ENCODE measurements around the gene UST. TPM values are rescaled to one million over a fixed set of nuclear protein-coding genes. Genes with fewer than 3 reads are reported as not detected.

The UST gene
- total RNA-seq, 1 donor from 2014 or later: 33.3 TPM

DNA sequence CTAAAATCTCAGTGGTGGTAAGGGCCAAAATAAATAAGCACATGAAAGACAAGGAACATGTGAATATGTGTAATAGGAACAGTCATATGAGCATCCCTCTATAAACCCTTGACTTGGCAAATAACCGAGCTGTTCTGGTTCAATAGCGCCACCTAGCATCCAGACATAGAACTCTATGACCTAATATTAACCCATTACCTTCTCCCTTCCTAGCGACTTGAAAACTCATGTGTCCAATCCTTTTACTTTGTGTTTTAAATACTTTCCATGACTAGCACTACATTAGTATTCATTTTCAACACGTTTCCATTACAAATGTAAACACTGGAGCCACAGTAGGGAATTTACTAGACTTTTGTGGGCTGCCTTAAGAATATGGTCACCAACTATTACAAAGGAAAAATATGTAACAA lies 279.7 kb downstream of the UST start:
- Histone ChIP-seq H3K79me2 (ENCODE audit: low read depth) (no peaks in the 10 kb centered on the region), H3K4me1 (no peaks in the 10 kb centered on the region), H3F3A (ENCODE audit: low read depth) (peaks cover 2% of the 10 kb centered on the region), H3K9me3 (ENCODE audit: low read depth) (no peaks in the 10 kb centered on the region), H3K36me3 (peaks cover 5% of the 10 kb centered on the region), H3K27ac (no peak overlapping the region), H3K4me2 (no peak overlapping the region), H3K27me3 (no peaks in the 10 kb centered on the region), H3K4me3 (no peak overlapping the region), H3K9ac (no peak overlapping the region), H2AFZ (replicated peaks) (no peak overlapping the region), H4K20me1 (ENCODE audit: low read depth) (no peaks in the 10 kb centered on the region)
- TF ChIP-seq EZH2phosphoT487 (IDR thresholded peaks at IDR 0.05) (no peak), EZH2 (IDR thresholded peaks at IDR 0.05) (no peak)
- TF ChIP-seq, protein P1, sequence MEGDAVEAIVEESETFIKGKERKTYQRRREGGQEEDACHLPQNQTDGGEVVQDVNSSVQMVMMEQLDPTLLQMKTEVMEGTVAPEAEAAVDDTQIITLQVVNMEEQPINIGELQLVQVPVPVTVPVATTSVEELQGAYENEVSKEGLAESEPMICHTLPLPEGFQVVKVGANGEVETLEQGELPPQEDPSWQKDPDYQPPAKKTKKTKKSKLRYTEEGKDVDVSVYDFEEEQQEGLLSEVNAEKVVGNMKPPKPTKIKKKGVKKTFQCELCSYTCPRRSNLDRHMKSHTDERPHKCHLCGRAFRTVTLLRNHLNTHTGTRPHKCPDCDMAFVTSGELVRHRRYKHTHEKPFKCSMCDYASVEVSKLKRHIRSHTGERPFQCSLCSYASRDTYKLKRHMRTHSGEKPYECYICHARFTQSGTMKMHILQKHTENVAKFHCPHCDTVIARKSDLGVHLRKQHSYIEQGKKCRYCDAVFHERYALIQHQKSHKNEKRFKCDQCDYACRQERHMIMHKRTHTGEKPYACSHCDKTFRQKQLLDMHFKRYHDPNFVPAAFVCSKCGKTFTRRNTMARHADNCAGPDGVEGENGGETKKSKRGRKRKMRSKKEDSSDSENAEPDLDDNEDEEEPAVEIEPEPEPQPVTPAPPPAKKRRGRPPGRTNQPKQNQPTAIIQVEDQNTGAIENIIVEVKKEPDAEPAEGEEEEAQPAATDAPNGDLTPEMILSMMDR (IDR thresholded peaks at IDR 0.05): peak; percentile 94
- Mint-ChIP-seq H3K4me3 (no peak overlapping the region), H3K36me3 (peaks cover 24% of the 10 kb centered on the region), H3K9me3 (peaks cover 3% of the 10 kb centered on the region), H3K27ac (no peak overlapping the region), H3K27me3 (ENCODE audit: insufficient read depth, low read depth) (no peaks in the 10 kb centered on the region), H3K4me1 (peaks cover under 1% of the 10 kb centered on the region)
- DNase-seq (ENCODE audit: low spot score): peak; percentile 80

DNA sequence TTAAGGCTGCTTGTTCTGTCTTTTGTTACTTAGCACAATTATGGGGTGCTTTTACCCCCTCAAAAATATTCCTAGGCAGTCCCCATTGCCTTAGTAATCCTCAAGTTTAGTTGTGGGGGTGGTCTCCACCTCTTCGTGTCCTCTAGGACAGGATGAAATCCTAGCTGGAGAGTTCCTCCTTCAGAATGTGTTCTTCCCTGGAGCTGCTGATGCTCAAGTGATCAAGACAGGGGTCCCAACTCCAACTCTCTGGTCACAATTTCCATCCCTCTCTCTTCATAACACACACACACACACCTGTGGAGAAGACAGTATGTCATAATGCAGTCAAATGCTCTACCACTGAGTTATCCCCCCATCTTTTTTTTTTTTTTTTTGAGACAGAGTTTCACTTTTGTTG lies 280.7 kb downstream of the UST start:
- H3K27me3 ChIP-seq: no peaks in the 10 kb centered on the region
- no peak overlapping the region for H3K27ac Mint-ChIP-seq
- TF ChIP-seq, protein P1 (IDR thresholded peaks at IDR 0.05): no peak
- no peak for TF ChIP-seq EZH2phosphoT487 (IDR thresholded peaks at IDR 0.05)
- no peak for TF ChIP-seq EZH2 (IDR thresholded peaks at IDR 0.05)
- H4K20me1 ChIP-seq (ENCODE audit: low read depth): no peaks in the 10 kb centered on the region
- no peaks in the 10 kb centered on the region for H3K4me1 ChIP-seq
- H3K4me2 ChIP-seq: no peak overlapping the region
- no peaks in the 10 kb centered on the region for H3K79me2 ChIP-seq (ENCODE audit: low read depth)
- peaks cover 2% of the 10 kb centered on the region for H3F3A ChIP-seq (ENCODE audit: low read depth)
- H3K27ac ChIP-seq: no peak overlapping the region
- H3K4me3 ChIP-seq: no peak overlapping the region
- H3K4me1 Mint-ChIP-seq: peaks cover 8% of the 10 kb centered on the region
- no peak overlapping the region for H2AFZ ChIP-seq (replicated peaks)
- peaks cover 18% of the 10 kb centered on the region for H3K36me3 Mint-ChIP-seq
- H3K9me3 Mint-ChIP-seq: peaks cover 3% of the 10 kb centered on the region
- no peak for DNase-seq (ENCODE audit: low spot score)
- peaks cover 2% of the 10 kb centered on the region for H3K27me3 Mint-ChIP-seq (ENCODE audit: insufficient read depth, low read depth)
- H3K4me3 Mint-ChIP-seq: no peak overlapping the region
- no peaks in the 10 kb centered on the region for H3K36me3 ChIP-seq
- H3K9ac ChIP-seq: no peak overlapping the region
- H3K9me3 ChIP-seq (ENCODE audit: low read depth): no peaks in the 10 kb centered on the region

DNA sequence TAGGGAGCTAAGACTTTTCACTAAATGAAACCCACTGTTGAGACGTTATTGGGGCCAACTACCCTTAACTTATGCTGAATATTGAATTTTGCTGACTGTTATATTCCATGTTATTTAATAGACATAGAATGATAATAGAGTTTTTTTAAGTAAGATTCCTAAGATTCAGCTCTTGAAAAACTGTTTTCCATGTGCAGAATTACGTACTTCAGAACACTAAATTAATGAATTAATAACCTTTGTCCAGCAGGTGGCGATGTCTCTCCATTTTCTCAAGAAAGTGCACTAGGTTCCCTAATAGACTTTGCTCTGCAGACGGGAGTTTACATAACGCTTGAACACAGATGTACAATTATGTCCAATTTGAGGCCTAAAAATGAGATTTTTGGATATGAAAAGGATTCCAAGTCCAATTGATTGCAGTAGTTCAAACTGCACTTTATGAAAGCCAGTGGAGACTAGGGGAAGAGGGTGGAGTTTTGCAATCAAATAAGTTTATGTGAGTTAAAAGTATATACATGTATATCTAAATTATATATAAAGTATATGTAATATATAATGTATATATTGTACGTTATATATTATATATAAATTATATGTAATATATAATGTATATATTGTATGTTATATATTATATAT lies 282.1 kb downstream of the UST start:
- peaks cover 3% of the 10 kb centered on the region for H3K9me3 Mint-ChIP-seq
- no peak overlapping the region for H3K9ac ChIP-seq

More for the DNA sequence above, 282.1 kb downstream of the UST start:
- peaks cover 20% of the 10 kb centered on the region for H3K4me1 Mint-ChIP-seq
- TF ChIP-seq, protein P1 (IDR thresholded peaks at IDR 0.05): peak; percentile 79
- no peak for TF ChIP-seq EZH2phosphoT487 (IDR thresholded peaks at IDR 0.05)
- Histone ChIP-seq H3K4me2 (no peak overlapping the region), H3K79me2 (ENCODE audit: low read depth) (no peaks in the 10 kb centered on the region), H3K4me1 (no peaks in the 10 kb centered on the region), H3K36me3 (no peaks in the 10 kb centered on the region), H3F3A (ENCODE audit: low read depth) (peaks cover 2% of the 10 kb centered on the region), H4K20me1 (ENCODE audit: low read depth) (no peaks in the 10 kb centered on the region), H3K4me3 (no peak overlapping the region), H3K9me3 (ENCODE audit: low read depth) (no peaks in the 10 kb centered on the region), H2AFZ (replicated peaks) (no peak overlapping the region), H3K27ac (no peak overlapping the region), H3K27me3 (no peaks in the 10 kb centered on the region)
- H3K27me3 Mint-ChIP-seq (ENCODE audit: insufficient read depth, low read depth): peaks cover 2% of the 10 kb centered on the region
- H3K27ac Mint-ChIP-seq: no peak overlapping the region
- DNase-seq (ENCODE audit: low spot score): peak; percentile 88
- H3K36me3 Mint-ChIP-seq: peaks cover 8% of the 10 kb centered on the region
- H3K4me3 Mint-ChIP-seq: no peak overlapping the region
